PFSK-1 (cell line): ENCODE results near the gene CCDC50.

Source experiments
- POLR2AphosphoS5 ChIP-seq: IDR thresholded peaks from 2 replicates; pipeline ENCODE4 v1.6.1; 2012; ENCODE audit warnings: low read depth, mild to moderate bottlenecking, control low read depth, low read length, moderate library complexity
- SIN3A ChIP-seq: IDR thresholded peaks from 2 replicates; pipeline ENCODE4 v1.6.1; 2012; ENCODE audit warnings: mild to moderate bottlenecking, low read length, moderate library complexity, borderline replicate concordance; ENCODE audit not compliant: insufficient read depth

DNA sequence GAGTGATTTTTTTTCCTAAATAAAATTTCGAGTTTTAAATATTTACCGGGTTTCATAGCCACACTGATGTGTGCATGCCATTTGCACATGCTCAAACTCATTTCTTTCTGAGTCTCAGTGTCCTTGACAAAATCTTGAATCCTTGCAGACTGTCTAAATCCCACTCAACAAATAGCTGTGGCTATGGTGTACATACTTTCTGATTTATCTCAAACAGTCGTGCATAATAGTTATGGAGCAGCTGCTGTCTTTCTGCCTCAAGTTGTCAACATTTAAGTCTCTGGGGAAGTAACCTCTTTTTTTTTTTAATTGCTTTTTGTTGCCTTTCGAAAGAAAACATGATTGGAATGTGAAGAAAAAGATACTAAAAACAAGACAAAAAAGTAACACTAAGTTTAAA, 53.9 kb downstream of the CCDC50 start:
- TF ChIP-seq POLR2AphosphoS5, result 0 out of 2 replicates have a peak, but pooled peaks have one; percentile 7
- TF ChIP-seq SIN3A, result no peak
